Hepatocyte (in vitro differentiated cells): ENCODE measurements around the gene CROCC2.

ENCODE experiments used
- EZH2 ChIP-seq: fragments of 200-600 bp; sonication (generic); IDR thresholded peaks from 2 replicates; pipeline ENCODE4 v1.6.1; 2016; ENCODE audit warnings: antibody characterized with exemption, mild to moderate bottlenecking, borderline replicate concordance
- TF ChIP-seq, protein P1 (sequence below): fragments of 200-600 bp; sonication (generic); IDR thresholded peaks from 2 replicates; pipeline ENCODE4 v1.5.1; 2016; ENCODE audit warnings: antibody characterized with exemption, mild to moderate bottlenecking; ENCODE audit not compliant: poor library complexity

DNA sequence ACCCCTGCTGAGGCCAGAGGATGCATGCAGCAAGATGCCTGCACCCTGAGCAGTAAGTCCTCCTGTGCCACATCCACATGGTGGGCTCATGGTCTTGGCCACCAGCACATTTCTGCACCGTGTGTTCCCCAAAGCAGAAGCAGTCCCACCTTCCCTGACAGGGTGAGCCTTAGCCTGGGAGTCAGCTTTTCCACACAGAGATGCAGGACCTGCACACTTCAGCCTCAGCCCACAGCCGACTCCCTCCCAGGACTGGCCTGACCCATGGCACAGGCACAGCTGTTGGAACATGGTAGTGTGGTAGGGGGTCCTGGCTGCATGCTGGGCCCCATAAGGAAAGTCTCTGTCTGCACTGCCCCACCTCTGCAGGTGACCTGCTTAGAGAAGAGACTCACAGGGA is 97.2 kb downstream of the CROCC2 start:
- TF ChIP-seq, protein P1, sequence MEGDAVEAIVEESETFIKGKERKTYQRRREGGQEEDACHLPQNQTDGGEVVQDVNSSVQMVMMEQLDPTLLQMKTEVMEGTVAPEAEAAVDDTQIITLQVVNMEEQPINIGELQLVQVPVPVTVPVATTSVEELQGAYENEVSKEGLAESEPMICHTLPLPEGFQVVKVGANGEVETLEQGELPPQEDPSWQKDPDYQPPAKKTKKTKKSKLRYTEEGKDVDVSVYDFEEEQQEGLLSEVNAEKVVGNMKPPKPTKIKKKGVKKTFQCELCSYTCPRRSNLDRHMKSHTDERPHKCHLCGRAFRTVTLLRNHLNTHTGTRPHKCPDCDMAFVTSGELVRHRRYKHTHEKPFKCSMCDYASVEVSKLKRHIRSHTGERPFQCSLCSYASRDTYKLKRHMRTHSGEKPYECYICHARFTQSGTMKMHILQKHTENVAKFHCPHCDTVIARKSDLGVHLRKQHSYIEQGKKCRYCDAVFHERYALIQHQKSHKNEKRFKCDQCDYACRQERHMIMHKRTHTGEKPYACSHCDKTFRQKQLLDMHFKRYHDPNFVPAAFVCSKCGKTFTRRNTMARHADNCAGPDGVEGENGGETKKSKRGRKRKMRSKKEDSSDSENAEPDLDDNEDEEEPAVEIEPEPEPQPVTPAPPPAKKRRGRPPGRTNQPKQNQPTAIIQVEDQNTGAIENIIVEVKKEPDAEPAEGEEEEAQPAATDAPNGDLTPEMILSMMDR = no peak
- no peak for TF ChIP-seq EZH2
